HG02970 (cell line): ENCODE data around the gene VPS41.
"Not testable (repeated sequence)": the region's sequence is repeated elsewhere in the genome, so short reads cannot be mapped to it uniquely, and the experiment has no call there.

Experiments
- ATAC-seq: cut with Tn5 transposase; IDR thresholded peaks from one replicate; pipeline ENCODE4 v1.9.1; 2021; ENCODE audit warnings: mild to moderate bottlenecking, moderate library complexity, moderate number of reproducible peaks; ENCODE audit not compliant: unreplicated experiment, low FRiP score

The VPS41 gene

DNA sequence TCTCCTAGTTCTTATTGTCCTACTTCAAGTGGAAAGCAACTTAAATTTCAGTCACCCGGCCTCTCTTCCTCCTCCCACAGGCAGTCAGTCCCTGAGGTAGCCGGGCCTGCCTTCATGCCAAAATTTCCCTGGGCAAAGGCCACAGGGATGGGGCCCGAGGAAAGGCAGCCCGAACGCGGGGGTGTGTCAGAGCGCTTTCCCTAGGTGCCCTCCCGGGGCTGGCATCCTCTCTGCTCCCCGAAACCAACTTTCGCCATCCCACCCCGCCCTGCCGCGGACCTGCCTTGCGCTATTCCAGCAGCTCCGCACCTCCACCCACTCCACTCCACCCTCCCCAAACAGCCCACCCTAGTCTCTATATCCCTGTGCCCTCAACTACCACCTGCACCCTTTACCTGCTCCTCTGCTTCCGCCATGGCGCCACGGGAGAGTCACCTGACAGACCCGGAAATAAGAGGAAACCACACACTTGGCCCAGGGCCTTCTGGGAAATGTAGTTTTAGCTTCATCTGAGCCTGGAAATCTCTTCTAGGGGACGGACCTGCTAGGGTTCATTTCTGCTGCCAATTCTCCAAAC lies at the start of gene VPS41:
Gene VPS41, minus strand, starts transcription at position 433 of the 577 bp plus-strand sequence. Its CDS starts 17 bp downstream, at position 416.
- ATAC-seq = peak; percentile 98

DNA sequence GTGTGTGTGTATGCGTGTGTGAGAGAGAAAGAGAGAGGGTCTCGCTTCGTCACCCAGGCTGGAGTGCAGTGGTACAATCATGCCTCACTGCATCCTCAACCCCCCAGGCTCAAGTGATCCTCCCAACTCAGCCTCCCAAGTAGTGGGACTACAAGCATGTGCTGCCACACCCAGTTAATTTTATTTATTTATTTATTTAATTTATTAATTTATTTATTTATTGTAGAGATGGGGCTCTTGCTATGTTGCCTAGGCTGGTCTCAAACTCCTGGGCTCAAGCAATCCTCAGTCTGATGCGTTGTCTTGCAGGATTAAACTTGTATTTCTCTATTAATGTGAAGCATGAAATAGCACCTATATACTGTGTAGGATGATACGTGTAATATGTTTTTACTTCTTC lies 46.9 kb upstream of the VPS41 start:
- ATAC-seq = no peak

DNA sequence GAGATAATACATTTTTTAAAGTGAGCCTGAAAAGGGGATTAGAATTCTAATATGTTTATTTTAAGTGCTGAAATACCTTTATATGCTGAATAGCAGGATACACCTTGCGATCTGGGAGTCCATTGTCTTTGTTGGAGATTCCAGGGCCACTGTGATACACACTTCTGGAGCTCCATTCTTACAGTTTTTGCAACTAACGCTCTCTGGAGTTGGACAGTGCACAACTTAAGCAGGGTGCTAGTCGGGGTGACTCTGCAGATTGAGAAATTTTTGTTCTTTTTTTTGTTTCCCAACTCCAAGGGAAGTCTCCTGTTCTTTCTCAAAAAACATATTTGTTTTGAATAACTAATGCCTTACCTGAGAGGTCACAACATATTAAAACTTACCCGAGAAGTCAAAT lies 45.0 kb upstream of the VPS41 start:
- ATAC-seq = no peak

DNA sequence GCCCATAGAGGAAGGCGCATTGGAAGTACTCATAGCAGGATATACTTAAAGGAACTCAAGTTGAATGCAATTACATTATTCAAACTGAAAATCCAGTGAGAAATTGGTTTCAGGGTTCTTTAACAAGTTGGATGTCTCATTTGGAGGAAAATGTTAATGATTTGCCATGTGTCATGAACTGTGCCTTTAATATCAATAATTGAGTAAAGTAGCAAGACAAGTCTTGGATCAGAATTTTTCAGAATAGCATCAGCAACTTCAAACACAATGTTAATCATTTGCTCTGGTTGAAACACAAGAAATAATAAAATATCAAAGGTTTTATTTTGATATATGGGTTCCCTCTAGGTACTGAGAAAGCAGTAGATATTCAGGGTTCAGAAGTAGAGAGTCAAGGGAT lies 44.2 kb upstream of the VPS41 start:
- no peak for ATAC-seq

DNA sequence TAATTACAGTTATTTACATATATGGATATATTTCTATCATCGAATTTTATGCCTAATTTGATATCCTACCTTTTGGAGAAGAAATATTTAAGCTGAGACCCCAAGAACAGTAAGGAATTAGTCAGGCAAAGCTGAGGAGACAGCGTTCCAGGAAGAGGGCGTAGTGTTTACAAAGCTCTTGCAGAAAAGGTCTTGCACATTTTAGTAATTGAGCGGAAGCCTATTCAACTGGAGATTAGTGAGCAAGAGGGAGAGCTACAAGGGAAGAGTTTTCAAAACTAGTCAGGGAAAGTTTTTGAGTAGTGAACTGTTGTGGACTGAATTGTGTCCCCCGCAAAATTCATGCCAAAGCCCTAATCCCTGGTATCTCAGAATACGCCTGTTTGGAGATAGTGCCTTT lies 42.2 kb upstream of the VPS41 start:
- ATAC-seq = no peak

DNA sequence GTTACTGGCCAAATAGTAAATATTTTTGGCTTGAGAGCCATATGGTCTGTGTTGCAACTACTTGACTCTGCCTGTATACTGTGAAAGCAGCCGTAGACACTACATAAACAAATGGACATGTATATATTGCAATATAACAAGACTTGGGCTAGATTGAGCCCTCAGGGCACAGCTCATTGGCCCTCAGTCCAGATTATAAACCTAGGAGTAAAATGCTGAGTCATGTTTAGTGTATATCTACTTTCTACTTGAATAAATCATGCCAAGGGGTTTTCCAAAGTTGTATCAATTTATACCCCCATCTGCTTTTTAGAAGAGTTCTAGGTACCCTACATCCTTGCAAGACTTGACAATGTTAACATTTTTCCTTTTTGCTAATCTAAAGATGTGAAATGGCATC lies 41.3 kb upstream of the VPS41 start:
- ATAC-seq = no peak

DNA sequence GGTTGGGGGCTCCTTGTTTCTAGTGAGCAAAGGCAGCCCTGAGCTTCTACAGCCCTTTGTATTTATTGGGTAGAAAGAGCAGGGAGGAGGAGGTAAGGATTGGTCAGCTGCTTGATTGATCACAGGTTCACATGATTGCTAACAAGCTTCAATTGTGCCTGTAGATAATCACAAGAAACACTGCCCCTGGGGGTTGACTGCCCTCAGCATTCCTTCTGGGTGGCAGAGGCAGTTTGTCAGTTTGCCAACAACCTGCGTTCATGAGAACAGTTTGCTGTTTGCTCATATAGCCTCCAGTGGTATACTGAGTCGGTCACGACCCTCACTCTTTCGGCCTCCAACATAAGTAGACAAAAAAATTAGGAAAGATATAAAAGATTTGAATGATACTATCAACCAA lies 38.5 kb upstream of the VPS41 start:
- not testable (repeated sequence) for ATAC-seq

DNA sequence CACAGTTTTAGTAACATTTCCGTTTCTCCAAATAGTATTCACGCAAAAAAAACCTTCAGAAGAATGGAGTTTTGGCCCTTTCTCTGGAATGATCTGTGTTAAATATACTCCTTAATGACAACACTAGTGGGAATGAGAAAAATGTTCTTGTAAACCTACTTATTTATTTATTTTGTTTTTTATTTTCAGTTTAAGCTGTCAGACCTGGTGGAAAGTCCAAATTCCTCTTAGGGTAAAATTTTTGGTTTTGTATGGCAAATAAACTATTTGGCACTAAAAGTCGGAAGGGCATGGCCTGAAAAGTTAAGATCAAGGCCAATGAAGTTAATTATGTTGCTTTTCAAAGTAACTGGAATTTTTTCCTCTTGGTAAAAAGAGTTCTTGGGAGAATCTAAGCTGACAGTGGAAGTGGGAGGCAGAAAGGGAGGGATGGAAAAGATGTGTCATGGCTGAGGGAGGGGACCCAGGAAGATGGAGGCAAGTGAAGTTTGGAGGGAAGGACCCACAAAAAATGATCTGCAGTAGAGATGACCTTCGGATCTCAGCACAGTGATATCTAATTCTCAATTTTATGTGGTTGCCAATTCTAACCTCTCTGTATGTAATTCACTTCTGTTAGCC lies 33.5 kb upstream of the VPS41 start:
- no peak for ATAC-seq

DNA sequence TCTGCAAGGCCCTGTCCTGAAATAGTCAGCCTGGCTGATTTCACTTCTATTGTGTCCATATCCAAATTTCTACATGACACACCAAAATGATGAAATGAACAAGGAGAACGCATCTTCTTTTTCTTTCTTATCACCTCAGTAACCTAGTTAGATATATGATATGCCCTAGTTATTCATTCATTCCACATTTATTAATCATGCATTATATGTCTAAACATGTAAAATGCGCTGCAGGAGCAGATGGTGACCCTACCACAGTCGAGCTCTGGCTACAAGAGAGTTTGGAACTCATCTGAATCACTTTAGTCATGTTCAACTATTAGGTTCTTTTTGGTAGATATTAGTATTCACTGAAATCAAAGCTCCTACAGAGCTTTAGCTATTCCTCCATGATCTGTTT lies 31.8 kb upstream of the VPS41 start:
- no peak for ATAC-seq

DNA sequence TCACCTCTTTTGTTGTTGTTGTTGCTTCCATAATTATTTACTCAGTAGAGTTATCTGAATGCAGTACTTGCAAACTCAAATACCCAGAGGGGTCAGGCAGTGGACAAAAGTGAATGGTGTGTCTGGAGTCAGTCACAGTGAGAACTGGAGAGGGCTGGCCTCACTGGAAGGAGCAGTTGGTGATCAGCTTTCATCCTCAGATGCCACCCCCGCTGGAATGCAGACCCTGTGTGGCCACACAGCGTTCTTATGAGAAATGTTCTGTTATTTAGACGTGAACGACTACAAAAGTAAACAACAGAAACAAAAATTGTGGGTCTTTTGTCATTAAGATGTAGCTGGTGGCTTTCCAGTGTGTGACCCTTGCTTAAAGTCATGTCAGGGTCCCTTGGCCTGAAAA lies 29.6 kb upstream of the VPS41 start:
- ATAC-seq = no peak

DNA sequence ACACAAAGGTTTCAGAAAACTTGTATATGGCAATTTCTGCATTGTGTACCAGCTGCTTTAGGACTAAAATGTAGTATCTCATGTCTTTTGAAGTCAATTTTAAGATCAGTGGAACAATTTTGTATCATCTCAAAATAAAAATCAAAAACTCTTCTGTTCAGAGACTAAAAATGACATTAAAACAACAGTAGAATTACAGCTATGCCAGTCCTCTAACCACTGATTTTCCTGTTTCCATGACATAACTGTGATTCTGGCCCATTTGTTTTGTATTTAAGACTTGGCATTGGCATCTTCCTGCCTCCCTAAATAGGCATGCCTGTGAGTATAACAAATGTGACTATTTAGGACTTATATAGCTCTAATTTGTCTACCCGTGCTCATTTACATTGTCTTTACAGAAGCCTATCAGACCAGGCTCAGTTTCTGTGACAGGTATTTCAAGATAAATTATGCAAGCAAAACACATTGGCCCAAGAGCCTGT lies 29.1 kb upstream of the VPS41 start:
- ATAC-seq = no peak

DNA sequence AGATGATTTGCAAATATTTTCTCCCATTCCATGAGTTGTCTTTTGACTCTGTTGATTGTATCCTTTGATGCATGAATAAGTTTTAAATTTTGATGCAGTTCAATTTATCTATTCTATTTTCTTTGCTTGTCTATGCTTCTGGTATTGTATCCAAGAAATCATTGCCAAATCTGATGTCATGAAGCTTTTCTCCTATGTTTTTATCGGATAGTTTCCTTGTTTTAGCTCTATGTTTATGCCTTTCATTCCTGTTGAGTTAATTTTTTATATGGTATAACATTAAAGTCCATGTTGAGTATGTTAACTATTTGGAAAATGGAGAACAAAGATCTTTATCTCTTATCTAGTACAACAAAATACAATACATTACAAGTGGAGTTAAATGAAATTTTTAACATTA lies 27.6 kb upstream of the VPS41 start:
- ATAC-seq = no peak

DNA sequence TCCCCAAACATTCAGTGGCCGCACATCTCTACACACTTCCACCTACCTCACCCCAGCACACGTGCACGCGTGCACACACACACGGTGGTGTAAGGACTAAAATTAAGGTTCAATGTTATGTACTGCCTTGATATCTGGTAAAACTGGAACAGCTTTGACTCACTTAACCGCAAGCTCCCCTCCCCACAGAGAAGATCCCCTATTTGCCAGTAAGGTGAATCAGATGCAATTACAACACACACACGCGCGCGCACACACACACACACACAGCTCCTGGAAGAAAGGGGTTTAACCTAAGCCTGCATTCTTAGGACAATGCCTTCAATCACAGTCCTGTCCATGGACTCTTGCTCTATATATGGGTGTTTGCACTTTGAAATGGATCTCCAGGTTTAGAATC lies 25.5 kb upstream of the VPS41 start:
- no peak for ATAC-seq

DNA sequence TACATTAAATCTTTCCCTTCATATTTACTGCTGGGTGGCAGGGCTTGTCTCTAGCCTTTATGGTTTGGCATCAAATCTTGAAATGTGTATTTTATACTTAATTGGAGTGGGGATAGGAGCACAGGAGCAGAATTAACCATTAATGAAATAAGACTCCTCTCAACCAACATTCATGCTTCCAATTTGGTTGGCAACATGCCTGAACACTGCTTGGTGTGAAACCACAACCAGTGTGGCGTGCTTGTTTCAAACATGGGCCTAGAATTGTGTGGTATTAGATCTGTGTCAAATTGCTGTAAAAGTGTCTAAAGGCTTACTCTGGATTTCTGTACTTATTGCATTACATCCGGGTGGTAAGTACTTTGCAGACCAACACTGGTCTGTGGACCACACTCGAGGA lies 25.1 kb upstream of the VPS41 start:
- ATAC-seq = no peak

DNA sequence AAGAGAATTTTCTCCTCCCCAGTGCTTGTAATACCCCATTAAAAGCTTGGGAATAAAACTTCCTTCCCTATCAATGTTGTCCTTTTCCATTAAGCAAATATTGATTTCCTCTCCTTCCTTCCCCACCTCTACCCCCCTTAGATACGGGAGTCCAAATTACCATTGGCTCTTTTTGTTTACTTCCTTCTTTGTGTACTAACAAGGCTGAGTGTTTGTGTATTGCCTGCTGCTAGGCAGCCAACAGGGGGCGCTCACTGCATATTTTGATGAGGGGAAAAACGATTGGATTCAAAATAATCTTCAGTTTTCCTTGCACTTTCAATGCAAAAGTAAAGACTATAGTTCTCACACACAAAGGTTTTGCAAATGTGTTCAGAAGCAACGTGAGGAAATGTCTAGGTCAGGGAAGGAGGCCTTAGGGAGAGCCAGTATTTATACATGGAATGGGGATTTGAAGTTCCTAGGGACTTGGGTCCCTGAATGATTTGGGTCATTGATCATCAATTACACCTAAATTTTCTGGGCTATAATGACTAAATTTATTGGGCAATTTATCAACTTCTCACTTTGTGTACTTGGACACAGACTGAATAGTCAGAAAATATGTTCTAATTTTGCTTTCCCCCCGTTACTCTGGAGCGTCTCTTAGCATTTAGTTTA lies 23.6 kb upstream of the VPS41 start:
- peak; percentile 62 for ATAC-seq

DNA sequence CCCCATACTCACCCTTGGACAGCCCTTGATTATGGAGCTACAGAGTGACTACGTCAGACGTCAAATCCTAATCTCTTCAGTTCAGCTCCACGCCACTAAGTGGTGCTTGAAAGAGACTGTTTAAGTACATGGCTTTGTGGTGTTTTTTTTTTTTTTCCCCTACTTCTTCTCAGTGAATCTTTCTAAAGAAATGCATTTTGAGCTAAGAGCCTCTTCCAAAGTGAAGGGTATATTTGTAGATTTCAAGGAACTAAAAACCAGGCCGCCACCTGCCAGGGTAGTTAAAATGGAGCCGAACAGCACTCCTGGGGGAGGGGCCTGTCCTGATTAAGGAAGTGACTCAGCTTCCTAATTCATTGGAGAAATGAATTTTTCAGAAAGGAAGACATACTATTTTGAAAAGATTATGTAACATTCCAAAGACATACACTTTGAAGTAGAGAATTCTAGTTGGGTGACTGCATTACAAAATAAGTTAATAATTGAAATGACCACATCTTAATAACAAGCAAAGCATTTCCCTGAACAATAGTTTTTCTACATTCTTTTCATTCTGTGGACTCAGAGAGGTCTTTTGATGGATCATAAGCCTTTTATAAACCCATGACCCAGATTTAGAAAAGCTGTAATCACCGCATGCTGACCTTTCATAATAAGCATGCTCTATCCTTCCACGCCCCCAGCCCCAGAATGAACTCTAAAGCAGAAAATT lies 20.6 kb upstream of the VPS41 start:
- ATAC-seq = no peak

DNA sequence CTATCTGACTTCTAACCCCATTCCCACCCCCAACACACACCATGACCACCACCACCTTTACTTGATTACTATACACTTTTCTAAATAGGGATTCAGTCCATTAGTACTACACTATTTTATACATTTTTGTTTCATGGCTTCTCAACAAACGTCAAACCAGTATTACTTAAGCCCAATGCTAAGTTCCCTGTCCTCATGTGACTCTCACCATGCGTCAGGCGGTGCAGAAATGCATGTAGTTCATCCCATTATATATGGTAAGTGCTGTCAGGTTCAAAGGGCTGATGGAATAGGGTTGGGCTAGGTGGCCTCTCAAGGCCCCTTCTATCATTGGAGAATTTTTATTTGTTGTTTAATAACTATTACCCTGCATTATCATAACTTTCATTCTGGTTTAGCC lies 19.5 kb upstream of the VPS41 start:
- no peak for ATAC-seq

DNA sequence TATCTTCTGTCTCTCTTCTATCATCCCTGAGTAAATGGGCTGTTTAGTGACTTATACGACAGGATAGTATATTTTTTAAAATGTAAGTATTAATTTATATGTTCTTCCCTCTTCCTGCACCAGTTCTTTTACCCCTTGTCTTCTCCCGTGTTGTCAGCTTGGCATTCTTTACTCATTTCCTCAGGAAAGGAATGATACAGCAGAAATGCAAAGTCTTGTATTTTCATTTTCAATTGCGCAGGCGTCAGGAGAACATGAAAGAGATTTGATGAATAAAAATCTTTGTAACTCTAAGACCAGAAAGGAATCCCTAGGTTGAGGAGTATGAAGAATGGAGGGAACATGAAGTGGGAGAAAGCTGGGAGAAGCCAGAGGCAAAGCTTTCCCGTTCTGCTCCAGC lies 18.8 kb upstream of the VPS41 start:
- no peak for ATAC-seq

DNA sequence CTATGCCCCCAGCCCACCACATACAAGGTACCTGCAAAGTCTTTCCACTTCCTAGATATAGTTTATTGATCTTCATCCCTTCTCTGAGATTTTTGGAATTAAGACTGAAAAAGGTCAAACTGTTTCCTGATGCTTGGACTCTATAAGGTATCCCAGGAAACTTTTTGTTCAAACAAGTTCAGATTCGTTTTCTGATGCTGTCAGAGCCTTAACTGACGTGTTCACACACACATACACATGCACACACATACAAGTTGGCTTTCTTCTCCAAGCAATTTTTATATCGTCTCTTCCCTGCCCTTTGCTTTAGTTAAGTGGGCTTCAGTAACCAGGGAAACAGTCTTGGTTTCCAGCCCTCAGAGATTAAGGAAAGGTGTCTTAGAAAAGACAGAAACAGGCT lies 11.7 kb upstream of the VPS41 start:
- no peak for ATAC-seq

DNA sequence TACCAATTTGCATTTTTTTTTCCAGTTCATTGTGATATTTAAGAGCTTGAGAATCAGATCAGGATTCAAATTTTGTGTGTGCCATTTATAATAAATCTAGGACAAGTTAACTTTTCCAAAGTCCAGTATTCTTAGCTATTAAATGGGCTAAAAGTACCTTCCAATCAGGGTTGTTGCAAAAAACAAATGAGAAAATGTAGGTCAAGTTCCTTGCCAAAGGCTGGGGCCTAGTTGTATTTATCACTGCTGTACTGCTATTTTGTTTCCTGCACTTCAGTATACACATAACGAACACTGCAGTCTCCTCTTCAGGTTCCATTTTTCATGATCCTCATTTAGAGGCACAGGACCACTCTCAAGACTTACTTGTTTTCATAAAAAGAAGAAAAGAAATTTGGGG lies 7.4 kb upstream of the VPS41 start:
- ATAC-seq = no peak

DNA sequence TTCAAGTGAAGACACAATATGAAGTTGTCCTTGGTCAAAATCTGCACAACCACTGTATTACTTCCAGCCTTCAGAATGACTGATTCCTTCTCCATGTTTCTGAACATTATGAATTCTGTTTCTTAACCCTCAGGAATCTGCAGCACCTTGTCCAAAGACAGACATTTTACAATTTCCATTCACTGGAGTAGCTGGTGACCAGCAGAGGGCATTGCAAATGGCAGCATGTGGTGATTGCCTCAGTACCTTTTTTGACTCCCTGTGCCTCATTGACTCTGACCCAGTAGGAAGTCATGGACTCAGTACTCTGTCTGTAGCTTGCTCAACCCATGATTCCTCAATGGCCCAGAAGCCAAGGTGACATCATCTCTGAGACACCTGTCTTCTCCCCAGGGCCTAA lies 879 bp upstream of the VPS41 start:
- no peak for ATAC-seq
